Hindlimb muscle (tissue), 1 donor: ENCODE results near the gene COLEC11. TPM values are rescaled to one million over a fixed set of nuclear protein-coding genes. Genes with fewer than 3 reads are reported as not detected.

Experiments used
- DNase-seq: peaks from one replicate; pipeline ENCODE4 v3.0.0-alpha.2; 2013
- polyA plus RNA-seq: library from polyadenylated mRNA; unstranded; fragments of 120-200 nt; gene quantifications from one replicate; pipeline ENCODE4 v1.2.1, GENCODE V29; 2013; ENCODE audit not compliant: insufficient read length

Gene COLEC11
- polyA plus RNA-seq, 1 donor = 0.56 TPM

DNA sequence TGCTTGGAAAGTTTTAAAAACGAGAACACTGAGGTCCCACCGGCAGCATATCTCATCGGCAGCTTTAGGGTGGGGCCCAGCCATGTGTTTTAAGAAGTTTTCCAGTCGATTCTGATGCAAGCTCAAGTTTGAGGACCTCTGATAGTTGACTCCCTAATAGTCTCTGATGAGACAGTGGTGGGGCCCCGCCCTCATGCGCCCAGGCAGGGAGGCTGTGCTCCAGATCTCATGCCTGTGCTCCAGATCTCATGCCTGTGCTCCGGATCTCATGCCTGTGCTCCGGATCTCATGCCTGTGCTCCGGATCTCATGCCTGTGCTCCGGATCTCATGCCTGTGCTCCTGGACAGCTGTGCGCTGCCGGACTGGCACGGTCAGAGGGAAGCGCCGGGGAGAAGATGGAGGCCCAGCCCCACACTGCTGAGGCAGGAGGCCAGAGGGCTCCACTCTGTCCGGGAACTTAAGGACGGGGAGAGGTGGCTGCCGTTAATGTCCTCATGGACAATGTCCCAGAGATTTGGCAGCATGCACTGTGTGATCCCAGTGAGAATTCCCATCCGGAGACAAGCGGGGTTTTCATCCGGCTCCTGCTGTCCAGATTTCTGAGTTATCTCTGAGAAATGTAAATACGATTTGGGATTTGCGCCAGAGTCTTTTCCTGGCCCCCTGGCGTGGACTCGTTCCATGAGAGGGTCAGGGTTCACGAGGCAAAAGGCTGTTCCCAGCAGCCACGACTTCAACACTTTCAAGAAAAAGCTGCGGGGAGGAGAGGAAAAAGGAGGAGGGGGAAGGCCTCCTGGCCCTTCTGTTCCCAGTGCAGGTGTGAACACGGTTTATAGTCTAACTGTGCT, 9.4 kb upstream of the COLEC11 start:
- peak; percentile 61 for DNase-seq

DNA sequence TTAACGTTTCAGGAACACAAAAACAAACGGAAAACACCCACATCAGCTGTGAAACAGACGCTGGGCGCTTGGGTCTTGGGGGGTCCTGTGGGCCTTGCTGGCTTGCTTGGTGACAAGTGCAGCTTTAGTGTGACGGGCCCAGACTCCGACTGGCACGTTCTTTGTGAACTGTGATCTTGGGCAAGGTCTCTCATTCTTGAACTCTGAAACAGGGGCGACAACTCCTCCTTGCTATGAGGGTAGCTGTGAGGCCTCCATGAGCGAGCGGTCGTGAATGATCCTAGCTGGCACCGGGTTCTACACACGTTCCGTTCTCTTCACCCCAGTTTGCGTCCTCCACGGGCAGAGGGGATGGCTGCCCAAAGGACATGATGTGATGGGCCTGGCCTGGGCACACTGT, 8.7 kb upstream of the COLEC11 start:
- no peak for DNase-seq

DNA sequence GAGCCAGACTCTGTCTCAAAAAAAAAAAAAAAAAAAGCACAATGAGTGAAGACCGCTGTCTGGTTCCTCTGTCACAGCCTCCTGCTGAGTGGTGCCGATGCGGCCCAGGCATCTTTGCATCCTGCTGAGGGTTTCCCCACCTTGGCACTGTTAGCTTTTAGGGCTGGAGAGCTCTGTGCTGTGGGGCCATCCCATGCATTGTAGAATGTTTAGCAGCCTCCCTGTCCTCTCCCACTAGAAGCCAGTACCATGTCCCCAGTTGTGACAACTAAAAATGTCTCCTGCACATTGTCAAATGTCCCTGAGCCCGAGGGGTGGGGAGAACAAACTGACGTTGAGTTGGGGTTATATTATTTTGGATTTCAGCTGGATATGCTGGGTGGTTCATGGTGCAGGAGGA, 7.9 kb upstream of the COLEC11 start:
- DNase-seq = no peak

DNA sequence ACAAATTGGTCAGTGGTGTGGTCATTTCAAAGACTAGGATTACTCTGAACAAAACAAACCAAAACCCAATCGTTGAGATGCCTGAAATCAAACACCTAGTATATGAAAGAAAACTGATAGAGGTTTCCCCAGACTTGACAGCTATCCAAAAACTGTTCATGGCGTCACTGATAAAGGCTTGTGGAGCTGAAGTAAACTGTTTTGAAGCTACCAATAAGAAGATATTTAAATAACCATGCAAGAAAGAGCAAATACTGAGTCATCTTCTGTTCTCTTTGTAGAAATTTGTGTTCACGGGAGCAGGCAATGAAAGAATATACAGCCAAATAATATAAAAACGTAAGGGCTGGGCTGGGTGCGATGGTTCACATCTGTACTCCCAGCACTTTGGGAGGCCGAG, 7.5 kb upstream of the COLEC11 start:
- DNase-seq = no peak

DNA sequence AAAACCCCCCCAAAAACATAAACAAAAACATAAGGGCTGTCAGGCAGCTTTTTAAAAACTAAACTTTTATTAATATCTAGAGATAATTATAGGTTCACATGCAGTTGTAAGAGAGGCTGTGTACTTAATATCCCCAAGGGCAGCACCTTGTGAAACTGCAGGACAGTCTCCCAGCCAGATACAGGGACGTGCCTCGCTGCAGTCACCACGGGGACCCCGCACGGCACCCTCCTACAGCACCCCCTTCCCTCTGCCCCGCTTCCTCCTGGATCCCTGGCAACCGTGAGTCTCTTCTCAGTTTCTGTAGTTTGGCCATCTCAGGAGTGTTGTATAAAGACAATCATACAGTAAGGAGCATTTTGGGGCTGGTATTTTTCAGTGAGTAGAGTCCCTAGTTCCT, 6.8 kb upstream of the COLEC11 start:
- no peak for DNase-seq

DNA sequence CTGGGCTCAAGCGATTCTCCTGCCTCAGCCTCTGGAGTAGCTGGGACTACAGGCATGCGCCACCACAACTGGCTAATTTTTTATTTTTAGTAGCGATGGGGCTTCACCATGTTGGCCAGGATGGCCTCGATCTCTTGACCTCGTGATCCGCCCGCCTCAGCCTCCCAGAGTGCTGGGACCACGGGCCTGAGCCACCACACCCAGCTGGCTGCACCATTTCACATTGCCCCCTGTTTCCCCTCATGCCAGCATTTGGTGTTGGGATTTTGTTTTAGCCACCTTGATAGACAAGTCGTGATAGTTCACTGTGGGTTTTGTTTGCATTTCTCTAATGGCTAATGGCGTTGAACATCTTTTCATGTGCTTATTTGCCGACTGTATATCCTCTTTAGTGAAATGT, 5.8 kb upstream of the COLEC11 start:
- DNase-seq = no peak

DNA sequence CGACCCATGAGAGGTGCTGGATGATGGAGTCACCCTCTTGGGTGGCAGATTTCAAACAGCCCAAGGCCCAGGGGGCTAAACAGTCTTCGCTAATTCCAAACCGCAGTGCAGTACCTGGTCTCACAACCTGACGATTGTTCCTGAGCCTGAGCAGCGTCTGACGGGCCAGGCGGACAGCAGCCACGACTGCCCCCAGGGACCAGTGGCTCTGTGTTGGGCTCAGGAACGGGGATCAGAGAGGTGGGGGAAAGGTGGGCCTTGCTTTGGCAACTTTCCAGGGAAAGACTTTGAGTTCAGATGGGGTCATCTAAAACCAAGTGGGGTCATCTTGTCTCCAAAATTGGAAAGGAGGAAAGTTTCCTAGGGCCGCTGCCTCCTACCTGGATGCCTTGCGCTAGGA, 492 bp downstream of the COLEC11 start:
- DNase-seq = no peak

DNA sequence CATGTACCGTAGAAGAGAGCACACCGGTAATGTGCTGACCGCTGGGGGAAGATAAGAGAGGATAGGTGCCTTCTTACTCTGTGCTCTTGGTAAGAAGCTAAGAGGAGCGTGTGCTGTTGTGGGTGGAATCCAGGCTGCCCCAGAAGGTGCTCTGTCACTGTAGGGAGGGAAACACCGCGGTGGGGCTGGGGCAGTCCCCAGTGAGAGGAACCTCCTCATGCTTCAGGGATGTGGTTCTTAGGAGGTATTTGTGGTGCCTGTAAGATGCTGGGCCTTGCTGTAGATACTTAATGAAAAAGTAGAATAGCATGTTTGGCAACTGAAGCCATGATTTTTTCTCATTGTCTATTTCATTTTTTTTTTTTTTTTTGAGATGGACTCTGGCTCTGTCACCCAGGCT, 1.1 kb downstream of the COLEC11 start:
- no peak for DNase-seq

DNA sequence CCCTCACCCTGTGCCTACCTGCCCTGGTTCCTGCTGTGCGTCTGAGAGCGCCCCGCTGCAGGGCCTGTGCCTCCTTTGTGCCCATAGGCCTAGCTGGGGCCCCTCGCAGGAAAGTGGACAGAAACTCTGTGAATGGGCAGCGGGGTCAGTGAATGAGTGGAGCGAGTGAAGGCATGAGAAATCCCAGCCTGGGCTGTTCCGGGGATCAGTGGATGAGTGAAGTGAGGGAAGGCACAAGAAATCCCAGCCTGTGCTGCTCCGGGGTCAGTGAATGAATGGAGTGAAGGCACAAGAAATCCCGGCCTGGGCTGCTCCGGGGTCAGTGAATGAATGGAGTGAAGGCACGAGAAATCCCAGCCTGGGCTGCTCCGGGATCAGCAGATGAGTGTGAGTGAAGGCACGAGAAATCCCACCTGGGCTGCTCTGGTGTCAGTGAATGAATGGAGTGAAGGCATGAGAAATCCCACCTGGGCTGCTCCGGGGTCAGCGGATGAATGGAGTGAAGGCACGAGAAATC, 2.0 kb downstream of the COLEC11 start:
- DNase-seq = no peak

DNA sequence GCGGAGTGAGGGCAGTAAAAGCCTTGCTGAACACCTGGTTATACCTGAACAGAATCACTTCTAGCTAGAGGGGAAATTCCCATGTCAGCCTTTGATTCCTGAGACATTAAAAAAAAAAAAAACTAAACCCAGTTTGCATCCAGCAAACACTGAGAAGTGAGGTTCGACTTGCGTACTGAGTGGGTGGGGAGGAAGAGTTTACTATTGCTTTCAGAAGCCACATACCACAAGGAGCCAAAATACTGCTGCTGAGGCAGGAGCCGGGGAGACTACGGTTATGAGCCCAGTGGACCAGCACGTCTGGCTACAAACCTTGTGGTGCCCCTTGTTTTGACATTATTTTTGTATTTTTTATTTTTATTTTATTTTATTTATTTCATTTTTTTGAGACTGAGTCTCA, 2.7 kb downstream of the COLEC11 start:
- no peak for DNase-seq

DNA sequence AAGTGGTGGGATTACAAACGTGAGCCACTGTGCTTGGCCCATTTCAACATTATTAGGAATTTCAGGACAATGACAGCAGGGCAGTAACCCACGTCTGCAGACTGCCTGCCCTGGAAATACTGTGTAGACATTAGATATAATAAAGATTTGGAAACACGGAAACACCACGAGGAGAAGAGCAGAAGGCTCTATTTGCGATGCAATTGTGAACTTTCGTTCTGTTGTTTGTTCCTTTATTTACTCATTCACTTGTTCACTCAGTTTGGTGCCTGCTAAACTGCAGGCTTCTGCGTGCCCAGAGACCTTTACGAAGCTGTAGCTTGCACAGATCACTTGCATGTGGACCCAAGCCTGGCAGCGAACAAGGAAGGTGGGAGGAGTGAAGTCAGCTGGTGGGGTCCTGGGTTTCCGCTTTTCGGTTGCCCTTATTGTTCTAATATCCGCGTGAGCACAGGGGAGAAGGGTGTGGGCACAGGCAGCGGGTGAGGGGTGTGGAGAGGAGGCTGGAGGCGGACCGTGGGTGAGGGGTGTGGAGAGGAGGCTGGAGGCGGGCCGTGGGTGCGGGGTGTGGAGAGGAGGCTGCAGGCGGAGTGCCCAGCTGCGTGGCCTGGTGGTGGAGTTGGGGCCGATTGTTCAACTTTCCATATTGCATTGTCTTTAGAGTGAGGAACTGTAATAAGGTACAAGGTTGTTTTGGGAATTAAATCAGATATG, 3.4 kb downstream of the COLEC11 start:
- no peak for DNase-seq

DNA sequence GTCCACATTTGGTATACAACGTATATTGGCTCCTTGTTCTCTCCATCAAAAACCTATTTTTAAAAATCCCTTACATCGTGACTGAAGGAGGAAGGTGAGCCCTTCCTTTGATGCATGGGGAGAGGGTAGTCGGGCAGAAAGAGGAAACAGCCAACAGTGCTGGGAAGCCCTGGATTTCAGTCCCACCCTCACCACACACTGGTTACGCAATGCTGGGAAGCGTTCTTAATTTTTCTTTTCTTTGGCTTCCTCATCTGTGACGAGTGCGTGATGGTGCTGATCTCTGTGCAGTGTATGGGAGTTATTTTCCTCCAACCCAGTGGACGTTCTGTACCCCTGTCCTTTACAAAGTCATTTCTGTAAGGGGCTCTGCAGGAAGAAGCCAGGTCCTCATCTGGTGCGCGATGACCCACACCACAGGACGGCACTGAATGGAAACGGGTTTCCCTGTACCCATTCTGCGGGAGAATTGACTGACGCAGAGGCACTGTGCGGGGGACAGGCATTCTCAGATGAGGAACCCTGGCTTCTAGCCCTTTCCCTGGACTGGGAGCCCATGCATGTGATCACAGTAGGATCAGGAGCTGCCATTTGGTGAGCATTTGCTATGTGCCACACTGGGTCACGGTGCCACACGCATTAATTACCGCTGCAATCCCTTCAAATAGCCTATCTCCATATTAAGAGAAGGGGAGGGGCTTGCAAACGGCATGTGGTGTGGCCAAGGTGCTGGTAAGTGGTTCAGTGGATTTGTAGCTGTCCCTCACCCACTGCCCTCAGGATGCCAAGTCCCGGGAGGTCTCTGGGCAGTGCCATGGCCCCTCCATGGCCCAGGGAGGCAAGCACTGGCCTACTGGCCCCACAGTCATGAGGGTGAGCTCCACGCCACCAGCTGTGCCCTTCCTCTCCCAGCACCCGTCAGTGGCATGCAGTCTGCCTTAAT, 4.3 kb downstream of the COLEC11 start:
- no peak for DNase-seq

DNA sequence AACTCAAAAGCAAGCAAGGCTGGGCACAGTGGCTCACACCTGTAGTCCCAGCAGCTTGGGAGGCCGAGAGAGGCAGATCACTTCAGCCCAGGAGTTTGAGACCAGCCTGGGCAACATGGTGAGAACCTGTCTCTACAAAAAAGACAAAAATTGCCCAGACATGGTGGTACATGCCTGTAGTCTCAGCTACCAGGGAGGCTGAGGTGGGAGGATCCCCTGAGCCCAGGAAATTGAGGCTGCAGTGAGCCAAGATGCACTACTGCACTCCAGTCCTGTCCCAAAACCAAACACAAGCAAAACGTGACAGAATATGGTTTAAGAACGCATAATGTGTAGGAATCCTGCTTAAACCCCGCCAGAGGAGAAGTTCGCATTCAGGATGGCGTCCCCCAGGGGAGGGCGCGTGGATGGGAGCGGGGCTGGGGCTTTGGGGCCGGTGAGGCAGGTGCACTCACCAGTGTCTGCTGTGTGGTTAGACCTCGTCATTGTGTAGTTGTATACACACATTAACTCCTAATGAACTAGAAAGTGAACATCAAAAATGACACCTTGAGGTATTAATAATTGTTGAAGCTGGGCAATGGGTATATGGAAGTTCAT, 5.4 kb downstream of the COLEC11 start:
- DNase-seq = no peak

DNA sequence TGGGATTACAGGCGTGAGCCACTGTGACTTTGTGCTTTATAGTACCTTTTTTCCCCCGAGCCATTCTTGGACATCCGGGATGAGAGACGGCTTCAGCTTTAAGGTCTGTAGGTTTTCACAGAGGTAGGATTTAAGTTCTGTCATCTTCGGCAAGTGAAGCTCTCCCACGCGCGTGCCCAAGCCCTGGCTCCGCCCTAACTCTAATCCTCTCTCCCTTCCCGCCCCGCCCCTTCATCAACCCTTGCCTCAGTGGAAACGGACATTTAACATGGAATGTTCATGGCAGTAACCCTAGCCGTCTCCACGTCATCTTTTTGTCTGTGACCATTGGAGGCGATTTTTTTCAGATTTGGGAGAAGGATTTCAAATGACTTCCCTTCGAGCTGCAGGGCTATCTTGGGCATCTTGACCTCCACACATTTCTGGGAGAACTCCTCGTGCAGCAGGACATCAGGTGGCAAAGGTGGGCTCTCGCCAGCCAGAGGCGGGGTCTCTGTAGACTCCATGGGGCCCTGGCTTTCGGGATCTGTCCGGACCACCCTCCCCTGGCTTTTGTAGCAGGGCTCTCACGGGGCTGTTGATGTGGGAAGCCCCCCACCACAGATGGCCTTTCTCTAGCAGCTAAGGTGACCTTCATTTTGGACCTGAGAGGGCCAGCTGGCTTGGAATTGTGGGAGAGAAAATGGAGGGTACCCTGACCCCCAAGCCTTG, 6.8 kb downstream of the COLEC11 start:
- no peak for DNase-seq

DNA sequence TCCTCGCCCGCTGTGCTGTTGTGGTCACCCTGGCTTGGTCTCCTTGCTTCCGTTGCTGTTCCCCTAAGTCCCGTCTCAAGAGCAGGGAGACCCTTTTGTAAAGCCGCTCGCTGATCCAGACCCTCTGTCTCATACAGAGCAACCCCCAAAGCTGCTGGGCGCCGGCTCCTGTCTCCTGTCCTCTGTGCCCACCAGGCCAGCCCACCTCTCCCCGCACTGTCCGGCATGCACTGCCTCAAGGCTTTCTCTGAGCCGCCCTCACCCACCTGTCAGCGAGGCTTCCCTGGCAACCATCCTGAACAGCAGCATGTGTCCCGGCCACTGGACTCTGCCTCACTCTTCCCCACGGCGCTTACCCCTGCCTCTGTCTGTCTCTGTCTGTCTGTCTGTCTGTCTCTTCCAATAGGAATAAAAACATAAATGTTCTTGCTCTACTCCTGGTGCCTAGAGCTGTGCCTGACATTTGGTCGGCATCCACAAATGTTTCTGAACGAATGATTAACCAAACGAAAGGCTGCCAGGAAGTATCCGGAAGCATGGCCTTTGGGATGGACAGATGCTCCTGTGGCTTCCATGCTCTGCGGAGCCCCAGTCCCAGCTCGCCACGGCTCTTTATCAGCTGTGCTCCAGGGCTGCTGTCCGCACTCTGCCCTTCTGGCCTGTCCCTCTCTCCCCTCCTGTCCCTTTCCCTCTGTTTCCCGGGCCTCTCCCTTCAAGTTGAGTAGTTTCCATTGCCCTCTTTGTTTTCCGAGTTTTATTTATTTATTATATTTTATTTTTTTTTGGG, 7.8 kb downstream of the COLEC11 start:
- no peak for DNase-seq

DNA sequence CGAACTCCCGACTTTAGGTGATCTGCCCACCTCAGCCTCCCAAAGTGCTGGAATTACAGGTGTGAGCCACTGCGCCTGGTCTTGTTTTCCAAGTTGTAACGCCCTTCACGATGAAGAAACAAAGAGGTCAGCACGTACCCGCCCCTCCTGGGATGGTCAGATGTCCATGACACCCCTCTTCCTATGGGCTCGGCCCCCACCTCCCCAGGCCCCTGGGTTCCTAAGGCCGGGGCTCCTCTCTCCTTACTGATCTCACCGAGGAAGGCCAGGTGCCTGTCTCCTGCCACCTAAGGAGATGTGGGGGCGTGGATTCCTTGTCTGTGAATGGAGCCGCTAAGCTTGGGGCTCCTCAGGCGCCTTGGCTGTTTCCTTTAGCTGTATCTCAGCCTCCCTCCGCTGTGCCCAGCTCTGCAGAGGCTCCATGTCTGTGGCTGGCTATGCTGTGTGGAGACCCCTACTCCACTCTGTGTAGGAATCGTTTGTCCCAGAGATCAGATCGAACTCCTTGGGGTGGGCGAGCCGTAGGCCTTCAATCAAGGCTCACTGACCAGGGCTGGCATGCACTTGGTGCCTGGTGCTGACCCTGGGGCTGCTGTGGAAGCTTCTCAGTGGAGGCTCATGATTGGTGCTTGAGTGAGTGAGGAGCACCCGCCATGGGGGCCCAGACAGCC, 8.8 kb downstream of the COLEC11 start:
- no peak for DNase-seq

DNA sequence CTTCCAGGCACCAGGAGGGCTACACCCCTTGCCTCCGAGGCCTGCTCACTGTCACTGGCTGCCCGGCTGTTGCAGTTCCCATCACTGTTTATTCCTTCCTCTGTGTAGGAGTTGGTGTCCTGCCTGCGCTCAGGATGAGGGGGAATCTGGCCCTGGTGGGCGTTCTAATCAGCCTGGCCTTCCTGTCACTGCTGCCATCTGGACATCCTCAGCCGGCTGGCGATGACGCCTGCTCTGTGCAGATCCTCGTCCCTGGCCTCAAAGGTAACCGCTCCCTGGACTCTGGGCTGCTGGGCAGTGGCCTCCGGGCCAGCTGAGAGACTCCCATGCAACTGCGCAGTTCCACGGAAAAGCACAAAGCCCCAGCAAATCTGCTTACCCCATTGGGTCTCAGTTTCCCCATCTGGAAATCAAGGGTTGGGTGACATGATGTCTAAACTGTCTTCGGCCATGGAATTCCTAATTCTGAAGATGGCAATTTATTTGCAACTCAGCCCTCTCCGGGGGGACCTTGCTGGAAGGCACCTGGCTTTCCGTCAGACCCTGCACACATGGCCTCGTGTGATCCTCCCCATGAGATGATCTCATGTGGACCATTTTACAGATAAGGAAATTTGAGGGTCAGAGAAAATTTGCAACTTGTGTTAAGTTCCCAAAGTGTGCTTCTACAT, 9.4 kb downstream of the COLEC11 start:
- no peak for DNase-seq

DNA sequence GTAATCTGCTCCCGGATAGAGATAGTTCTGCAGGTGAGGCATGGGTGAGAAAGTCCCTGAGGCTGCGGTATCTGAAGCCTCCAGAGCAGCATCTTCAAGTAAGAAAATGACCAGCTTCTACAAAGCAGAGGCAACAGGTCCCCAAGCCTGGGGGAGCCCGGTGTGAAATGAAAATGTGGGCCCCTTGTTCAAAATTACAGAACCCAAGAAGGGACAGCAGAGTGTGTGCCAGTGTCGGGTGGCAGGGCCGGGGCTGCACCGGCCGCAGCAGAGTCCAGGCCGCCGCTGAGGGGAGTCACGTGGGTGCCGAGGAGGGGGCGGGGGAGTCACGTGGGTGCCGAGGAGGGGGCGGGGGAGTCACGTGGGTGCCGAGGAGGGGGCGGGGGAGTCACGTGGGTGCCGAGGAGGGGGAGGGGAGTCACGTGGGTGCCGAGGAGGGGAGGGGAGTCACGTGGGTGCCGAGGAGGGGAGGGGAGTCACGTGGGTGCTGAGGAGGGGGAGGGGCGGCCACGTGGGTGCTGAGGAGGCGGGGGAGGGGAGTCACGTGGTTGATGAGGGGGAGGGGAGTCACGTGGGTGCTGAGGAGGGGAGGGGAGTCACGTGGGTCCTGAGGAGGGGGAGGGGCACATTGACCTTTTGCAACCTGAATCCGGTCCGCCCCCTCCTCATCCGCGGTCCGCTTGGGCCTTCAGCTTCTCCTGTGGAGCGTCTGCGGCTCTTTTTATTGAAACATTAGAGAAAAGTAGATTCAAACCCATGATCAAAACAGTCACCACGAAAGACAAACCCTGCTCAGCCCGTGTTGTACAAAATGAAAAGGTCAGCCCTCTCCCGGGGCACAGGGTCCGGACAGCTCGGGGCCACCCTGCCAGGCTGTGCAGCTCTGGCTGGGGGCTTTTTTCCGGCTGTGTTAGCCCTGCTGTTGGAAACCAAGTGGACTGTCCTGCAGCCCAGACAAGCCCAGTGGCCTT, 10.4 kb downstream of the COLEC11 start:
- DNase-seq = peak; percentile 56

DNA sequence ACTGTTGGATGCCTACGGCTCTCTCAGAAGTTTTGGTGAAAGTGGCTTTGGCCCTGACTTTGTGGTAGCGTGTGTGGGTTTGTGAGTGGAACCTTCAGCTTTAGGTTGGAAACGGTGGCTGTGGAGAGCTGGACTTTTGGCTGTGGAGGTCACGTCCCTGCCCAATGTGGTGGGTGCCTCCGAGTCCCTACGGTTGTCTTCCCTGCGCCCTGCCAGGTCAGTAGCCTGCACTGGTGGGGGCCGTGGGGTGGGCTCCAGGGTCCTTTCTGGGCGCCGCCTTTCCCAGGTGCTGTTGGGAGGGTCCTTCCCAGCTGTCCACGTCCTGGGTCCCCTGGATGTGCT, 11.1 kb downstream of the COLEC11 start:
- no peak for DNase-seq
